ENCODE data around the gene HSFX1.

Gene HSFX1

GRCh38 chrX:149804102-149804501, 30.2 kb downstream of the HSFX1 start:
- no peak for TF ChIP-seq CTCF (conservative IDR thresholded peaks at IDR 0.05; ENCODE audit: low read length)
- no peak overlapping the region for H3K4me3 ChIP-seq (ENCODE audit: low read length)
- DNase-seq (ENCODE audit: low read depth): no peak

- no peak for DNase-seq (ENCODE audit: low read depth)
- no peak overlapping the region for H3K4me3 ChIP-seq (ENCODE audit: low read length)
- TF ChIP-seq CTCF (conservative IDR thresholded peaks at IDR 0.05; ENCODE audit: low read length): no peak
Measured at GRCh38 chrX:149807747-149808458, 34.0 kb downstream of the HSFX1 start.

GRCh38 chrX:149818652-149819051, 44.8 kb downstream of the HSFX1 start:
- DNase-seq (ENCODE audit: low read depth): no peak
- H3K4me3 ChIP-seq (ENCODE audit: low read length): no peak overlapping the region
- no peak for TF ChIP-seq CTCF (conservative IDR thresholded peaks at IDR 0.05; ENCODE audit: low read length)

- no peak for DNase-seq (ENCODE audit: low read depth)
- no peak for TF ChIP-seq CTCF (conservative IDR thresholded peaks at IDR 0.05; ENCODE audit: low read length)
- H3K4me3 ChIP-seq (ENCODE audit: low read length): no peak overlapping the region
Measured at GRCh38 chrX:149819371-149819770, 45.5 kb downstream of the HSFX1 start.

- TF ChIP-seq CTCF (conservative IDR thresholded peaks at IDR 0.05; ENCODE audit: low read length): peak; percentile 25
- no peak overlapping the region for H3K4me3 ChIP-seq (ENCODE audit: low read length)
- DNase-seq (ENCODE audit: low read depth): no peak
Measured at GRCh38 chrX:149825424-149825823, 51.6 kb downstream of the HSFX1 start.

Data from AG10803 (cell line).